ENCODE results near the gene GALC. TPM values are rescaled to one million over a fixed set of nuclear protein-coding genes. Genes with fewer than 3 reads are reported as not detected.

The GALC gene
- total RNA-seq, 1 experiment from 2014 or later: 1.0 TPM

- Mint-ChIP-seq H3K27me3 (ENCODE audit: insufficient read depth, unreplicated experiment) (peaks cover 33% of the 10 kb centered on the region), H3K27ac (ENCODE audit: low read depth, unreplicated experiment) (no peak overlapping the region), H3K4me1 (ENCODE audit: insufficient read depth, unreplicated experiment) (no peaks in the 10 kb centered on the region), H3K36me3 (ENCODE audit: insufficient read depth, unreplicated experiment) (peaks cover 6% of the 10 kb centered on the region), H3K9me3 (ENCODE audit: unreplicated experiment) (no peaks in the 10 kb centered on the region), H3K4me3 (ENCODE audit: unreplicated experiment) (no peak overlapping the region)
- no peak for TF ChIP-seq CTCF (IDR thresholded peaks at IDR 0.05; ENCODE audit: unreplicated experiment)
- POLR2A ChIA-PET: no interaction called here
- CTCF ChIA-PET: interaction anchor here (0.7 to 4.9 kb wide), 7 partner anchors 10 to 355 kb away, joined by 3 to 30 read pairs (median 3); no protein-coding TSS in a partner anchor
- no peak for DNase-seq (ENCODE audit: unreplicated experiment)
- BruUV-seq (replicated peaks): no TSS peak
- intact Hi-C loops (cut with micrococcal nuclease): no loop called here
Measured at GRCh38 chr14:87935081-87935828, 57.7 kb downstream of the GALC start.

GRCh38 chr14:87934185-87934584 lies 58.8 kb downstream of the GALC start:
- no TSS peak for BruUV-seq (replicated peaks)
- H3K9me3 Mint-ChIP-seq (ENCODE audit: unreplicated experiment): no peaks in the 10 kb centered on the region
- peak; percentile 11 for DNase-seq (ENCODE audit: unreplicated experiment)
- no peak overlapping the region for H3K27ac Mint-ChIP-seq (ENCODE audit: low read depth, unreplicated experiment)
- H3K4me1 Mint-ChIP-seq (ENCODE audit: insufficient read depth, unreplicated experiment): no peaks in the 10 kb centered on the region
- intact Hi-C loops (cut with micrococcal nuclease): no loop called here
- no peak overlapping the region for H3K4me3 Mint-ChIP-seq (ENCODE audit: unreplicated experiment)
- H3K27me3 Mint-ChIP-seq (ENCODE audit: insufficient read depth, unreplicated experiment): peaks cover 33% of the 10 kb centered on the region
- H3K36me3 Mint-ChIP-seq (ENCODE audit: insufficient read depth, unreplicated experiment): peaks cover 6% of the 10 kb centered on the region
- POLR2A ChIA-PET: no interaction called here
- TF ChIP-seq CTCF (IDR thresholded peaks at IDR 0.05; ENCODE audit: unreplicated experiment): no peak
- CTCF ChIA-PET: interaction anchor here (0.6 to 4.9 kb wide), 6 partner anchors 11 to 1991 kb away, joined by 3 to 30 read pairs (median 3); no protein-coding TSS in a partner anchor

- H3K27me3 Mint-ChIP-seq (ENCODE audit: insufficient read depth, unreplicated experiment): no peaks in the 10 kb centered on the region
- TF ChIP-seq CTCF (IDR thresholded peaks at IDR 0.05; ENCODE audit: unreplicated experiment): no peak
- no peaks in the 10 kb centered on the region for H3K4me1 Mint-ChIP-seq (ENCODE audit: insufficient read depth, unreplicated experiment)
- H3K4me3 Mint-ChIP-seq (ENCODE audit: unreplicated experiment): no peak overlapping the region
- ChIA-PET POLR2A (no interaction called here), CTCF (interaction anchor here (1.0 kb wide), 1 partner anchor 28 kb away, joined by 3 read pairs; no protein-coding TSS in a partner anchor)
- DNase-seq (ENCODE audit: unreplicated experiment): no peak
- H3K36me3 Mint-ChIP-seq (ENCODE audit: insufficient read depth, unreplicated experiment): no peaks in the 10 kb centered on the region
- no TSS peak for BruUV-seq (replicated peaks)
- intact Hi-C loops (cut with micrococcal nuclease): no loop called here
- H3K9me3 Mint-ChIP-seq (ENCODE audit: unreplicated experiment): peaks cover 8% of the 10 kb centered on the region
- no peak overlapping the region for H3K27ac Mint-ChIP-seq (ENCODE audit: low read depth, unreplicated experiment)
Measured at GRCh38 chr14:87916886-87917275, 76.1 kb downstream of the GALC start.

GRCh38 chr14:87916103-87916885 lies 76.7 kb downstream of the GALC start:
- Mint-ChIP-seq H3K9me3 (ENCODE audit: unreplicated experiment) (peaks cover 8% of the 10 kb centered on the region), H3K27ac (ENCODE audit: low read depth, unreplicated experiment) (no peak overlapping the region), H3K27me3 (ENCODE audit: insufficient read depth, unreplicated experiment) (no peaks in the 10 kb centered on the region), H3K36me3 (ENCODE audit: insufficient read depth, unreplicated experiment) (no peaks in the 10 kb centered on the region), H3K4me1 (ENCODE audit: insufficient read depth, unreplicated experiment) (no peaks in the 10 kb centered on the region), H3K4me3 (ENCODE audit: unreplicated experiment) (no peak overlapping the region)
- DNase-seq (ENCODE audit: unreplicated experiment): no peak
- POLR2A ChIA-PET: no interaction called here
- intact Hi-C loops (cut with micrococcal nuclease): no loop called here
- CTCF ChIA-PET: interaction anchor here (1.0 kb wide), 1 partner anchor 29 kb away, joined by 3 read pairs; no protein-coding TSS in a partner anchor
- BruUV-seq (replicated peaks): no TSS peak
- no peak for TF ChIP-seq CTCF (IDR thresholded peaks at IDR 0.05; ENCODE audit: unreplicated experiment)
